Loucy (cell line): ENCODE results near the gene CRYL1.

Experiments
- H2AFZ ChIP-seq: fragments of 200-600 bp; sonication (generic); 2 replicates; pipeline ENCODE4 v1.6.0; 2016; ENCODE audit warnings: antibody characterized with exemption, mild to moderate bottlenecking, low read length, moderate library complexity
- H3F3A ChIP-seq: fragments of 200-600 bp; 2 replicates; pipeline ENCODE4 v1.6.0; 2016; ENCODE audit warnings: antibody characterized with exemption, low read depth, mild to moderate bottlenecking
- H3K27me3 ChIP-seq: fragments of 200-600 bp; sonication (generic); 2 replicates; pipeline ENCODE4 v1.6.1; 2014; ENCODE audit warnings: low read length, mild to moderate bottlenecking; ENCODE audit not compliant: insufficient read depth, poor library complexity, severe bottlenecking
- H3K36me3 ChIP-seq: fragments of 200-600 bp; sonication (generic); 2 replicates; pipeline ENCODE4 v1.6.1; 2016; ENCODE audit warnings: low read length; ENCODE audit not compliant: insufficient read depth
- H3K4me1 ChIP-seq: fragments of 200-600 bp; sonication (generic); 2 replicates; pipeline ENCODE4 v1.5.1; 2014; ENCODE audit warnings: low read length, mild to moderate bottlenecking; ENCODE audit not compliant: insufficient read depth, poor library complexity, severe bottlenecking
- H3K4me2 ChIP-seq: fragments of 200-600 bp; sonication (generic); 2 replicates; pipeline ENCODE4 v1.6.0; 2014; ENCODE audit warnings: antibody characterized with exemption, low read length, low read depth, mild to moderate bottlenecking; ENCODE audit not compliant: poor library complexity, severe bottlenecking
- H3K4me3 ChIP-seq: fragments of 200-600 bp; sonication (generic); 2 replicates; pipeline ENCODE4 v1.5.1; 2014; ENCODE audit warnings: low read length, mild to moderate bottlenecking, mixed read lengths; ENCODE audit not compliant: poor library complexity, severe bottlenecking
- H3K79me2 ChIP-seq: fragments of 200-600 bp; sonication (generic); 2 replicates; pipeline ENCODE4 v1.6.1; 2014; ENCODE audit warnings: low read length; ENCODE audit not compliant: insufficient read depth
- H3K9ac ChIP-seq: fragments of 200-600 bp; sonication (generic); 2 replicates; pipeline ENCODE4 v1.6.0; 2014; ENCODE audit warnings: mild to moderate bottlenecking, low read depth, low read length, moderate library complexity; ENCODE audit not compliant: poor library complexity, severe bottlenecking
- H3K9me2 ChIP-seq: fragments of 200-600 bp; sonication (generic); replicated peaks from 2 replicates; pipeline ENCODE4 v1.6.1; 2016; ENCODE audit warnings: low read depth, low read length, mixed read lengths
- H3K9me3 ChIP-seq: fragments of 200-600 bp; sonication (generic); 2 replicates; pipeline ENCODE4 v1.6.1; 2014; ENCODE audit warnings: mild to moderate bottlenecking, antibody characterized with exemption, low read length, low read depth; ENCODE audit not compliant: insufficient read depth
- H4K20me1 ChIP-seq: fragments of 200-600 bp; sonication (generic); 2 replicates; pipeline ENCODE4 v1.6.0; 2014; ENCODE audit warnings: antibody characterized with exemption, low read length, mild to moderate bottlenecking; ENCODE audit not compliant: insufficient read depth, poor library complexity, severe bottlenecking
- EZH2phosphoT487 ChIP-seq: fragments of 200-600 bp; IDR thresholded peaks from 2 replicates; pipeline ENCODE4 v1.6.1; 2018; ENCODE audit warnings: antibody characterized with exemption, mild to moderate bottlenecking, moderate library complexity, borderline replicate concordance
- TF ChIP-seq, protein P1 (sequence below): fragments of 200-600 bp; sonication (generic); conservative IDR thresholded peaks from 2 replicates; pipeline ENCODE4 v1.5.1; 2014; ENCODE audit warnings: mild to moderate bottlenecking, antibody characterized with exemption, low read length

The CRYL1 gene

DNA sequence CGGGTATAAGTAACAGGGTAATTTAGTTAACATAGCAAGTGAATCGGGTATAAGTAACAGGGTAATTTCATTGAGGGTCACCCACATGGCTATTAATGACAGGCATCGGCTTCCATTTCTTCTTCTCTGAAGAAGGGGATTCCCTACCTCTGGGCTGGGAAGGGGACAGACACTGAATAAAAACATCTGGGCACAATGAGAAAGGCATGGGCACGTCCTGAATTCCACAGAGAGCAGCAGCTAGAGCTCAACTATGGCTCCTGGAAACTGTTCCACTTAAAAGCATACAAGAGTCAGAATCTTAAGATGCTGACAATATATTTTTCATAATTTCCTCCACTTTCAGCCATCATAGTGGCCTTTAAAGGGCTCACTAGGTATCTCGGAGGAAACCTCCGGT lies 51.8 kb downstream of the CRYL1 start:
- no peak overlapping the region for H3K4me2 ChIP-seq
- H3K4me1 ChIP-seq = peaks cover 46% of the 10 kb centered on the region

GRCh38 chr13:20473139-20473538 lies 52.5 kb downstream of the CRYL1 start:
- TF ChIP-seq, protein P1, sequence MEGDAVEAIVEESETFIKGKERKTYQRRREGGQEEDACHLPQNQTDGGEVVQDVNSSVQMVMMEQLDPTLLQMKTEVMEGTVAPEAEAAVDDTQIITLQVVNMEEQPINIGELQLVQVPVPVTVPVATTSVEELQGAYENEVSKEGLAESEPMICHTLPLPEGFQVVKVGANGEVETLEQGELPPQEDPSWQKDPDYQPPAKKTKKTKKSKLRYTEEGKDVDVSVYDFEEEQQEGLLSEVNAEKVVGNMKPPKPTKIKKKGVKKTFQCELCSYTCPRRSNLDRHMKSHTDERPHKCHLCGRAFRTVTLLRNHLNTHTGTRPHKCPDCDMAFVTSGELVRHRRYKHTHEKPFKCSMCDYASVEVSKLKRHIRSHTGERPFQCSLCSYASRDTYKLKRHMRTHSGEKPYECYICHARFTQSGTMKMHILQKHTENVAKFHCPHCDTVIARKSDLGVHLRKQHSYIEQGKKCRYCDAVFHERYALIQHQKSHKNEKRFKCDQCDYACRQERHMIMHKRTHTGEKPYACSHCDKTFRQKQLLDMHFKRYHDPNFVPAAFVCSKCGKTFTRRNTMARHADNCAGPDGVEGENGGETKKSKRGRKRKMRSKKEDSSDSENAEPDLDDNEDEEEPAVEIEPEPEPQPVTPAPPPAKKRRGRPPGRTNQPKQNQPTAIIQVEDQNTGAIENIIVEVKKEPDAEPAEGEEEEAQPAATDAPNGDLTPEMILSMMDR = no peak
- no peak for TF ChIP-seq EZH2phosphoT487
- H2AFZ ChIP-seq = no peak overlapping the region
- H3F3A ChIP-seq = 0 out of 2 replicates have a peak, but pooled peaks cover 3% of the 10 kb centered on the region
- H3K4me3 ChIP-seq = no peak overlapping the region
- H3K36me3 ChIP-seq = no peaks in the 10 kb centered on the region
- H3K27me3 ChIP-seq = no peaks in the 10 kb centered on the region
- no peak overlapping the region for H3K9ac ChIP-seq
- H3K9me3 ChIP-seq = no peaks in the 10 kb centered on the region
- H3K4me2 ChIP-seq = no peak overlapping the region
- peaks cover 47% of the 10 kb centered on the region for H3K4me1 ChIP-seq
- no peaks in the 10 kb centered on the region for H4K20me1 ChIP-seq
- no peaks in the 10 kb centered on the region for H3K9me2 ChIP-seq
- no peaks in the 10 kb centered on the region for H3K79me2 ChIP-seq

More for the DNA sequence above, 51.8 kb downstream of the CRYL1 start:
- H3K9ac ChIP-seq = no peak overlapping the region
- no peaks in the 10 kb centered on the region for H3K36me3 ChIP-seq
- H3K9me3 ChIP-seq = no peaks in the 10 kb centered on the region
- no peaks in the 10 kb centered on the region for H3K9me2 ChIP-seq
- no peaks in the 10 kb centered on the region for H4K20me1 ChIP-seq
- H3K79me2 ChIP-seq = no peaks in the 10 kb centered on the region
- no peaks in the 10 kb centered on the region for H3K27me3 ChIP-seq
- TF ChIP-seq, protein P1 = no peak
- TF ChIP-seq EZH2phosphoT487 = no peak
- 0 out of 2 replicates have a peak overlapping the region, but pooled peaks have one; percentile 3 for H2AFZ ChIP-seq
- 0 out of 2 replicates have a peak, but pooled peaks cover 3% of the 10 kb centered on the region for H3F3A ChIP-seq
- H3K4me3 ChIP-seq = no peak overlapping the region

- Histone ChIP-seq H2AFZ (no peak overlapping the region), H3K9me2 (no peaks in the 10 kb centered on the region), H3K9me3 (no peaks in the 10 kb centered on the region), H3K79me2 (no peaks in the 10 kb centered on the region), H3K4me2 (no peak overlapping the region), H3K36me3 (no peaks in the 10 kb centered on the region), H3F3A (0 out of 2 replicates have a peak, but pooled peaks cover 3% of the 10 kb centered on the region), H3K9ac (no peak overlapping the region), H3K4me3 (no peak overlapping the region), H4K20me1 (no peaks in the 10 kb centered on the region), H3K27me3 (no peaks in the 10 kb centered on the region), H3K4me1 (peaks cover 47% of the 10 kb centered on the region)
- no peak for TF ChIP-seq EZH2phosphoT487
- TF ChIP-seq, protein P1 = no peak
These were observed 53.1 kb downstream of the CRYL1 start for GRCh38 chr13:20472531-20472930.
